ENCODE data around the gene HMX3. TPM values are rescaled to one million over a fixed set of nuclear protein-coding genes. Genes with fewer than 3 reads are reported as not detected.

Gene HMX3
- total and polyA plus RNA-seq, 2 of the 13 experiments (the other 11 are each of a cell fraction or from before 2014, with no cell fraction given) = not detected

GRCh38 chr10:123149568-123150270 lies 13.9 kb downstream of the HMX3 start (continued):
- TF ChIP-seq ZNF800 (CRISPR knock-in tag; IDR thresholded peaks at IDR 0.05) (peak; percentile 77; the same call in 1 of the 2 replicates), ZNF879 (CRISPR knock-in tag; IDR thresholded peaks at IDR 0.05) (no peak), ZNF703 (CRISPR knock-in tag; IDR thresholded peaks at IDR 0.05; ENCODE audit: borderline replicate concordance) (no peak)

DNA sequence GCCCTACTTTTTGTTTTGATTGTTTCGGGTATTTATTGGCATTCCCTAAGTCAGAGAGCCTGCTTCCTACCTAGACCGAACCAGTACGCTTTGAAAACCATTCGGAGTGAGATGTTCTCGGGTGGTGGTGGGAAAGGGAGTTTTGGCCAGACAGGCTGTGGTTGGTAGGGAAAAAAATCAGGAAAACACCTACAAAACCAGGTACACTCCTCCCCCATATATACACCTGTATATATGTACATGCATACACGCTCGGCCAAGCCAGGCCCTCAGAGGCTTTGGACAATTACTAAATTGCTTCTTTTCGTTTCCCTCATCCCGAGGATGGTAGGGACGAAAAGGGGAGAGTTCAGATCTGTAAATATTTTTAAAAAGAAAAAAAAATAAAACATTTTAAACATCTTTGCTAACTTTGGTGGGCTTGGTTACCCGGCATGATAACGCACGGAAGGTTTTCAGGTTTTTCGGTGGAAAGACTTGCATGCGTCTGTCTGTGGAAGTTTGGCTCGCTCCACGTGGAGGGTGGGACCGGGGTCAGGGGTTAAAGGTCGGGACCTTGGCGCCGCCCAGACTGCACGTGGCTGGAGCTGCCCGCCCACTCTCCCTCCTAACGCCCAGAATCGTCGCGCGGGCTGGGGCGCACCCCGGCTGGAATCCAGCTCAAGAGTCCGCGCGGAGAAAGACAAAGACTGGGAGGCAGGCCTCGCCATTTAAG lies 14.7 kb downstream of the HMX3 start:
- H3K27me3 ChIP-seq (ENCODE audit: control insufficient read depth in 1 of 2, insufficient read depth in 2 of 2, low read length in 2 of 2) = peaks cover 21 to 79% of the 10 kb centered on the region in 2 experiments
- H3K4me1 ChIP-seq (ENCODE audit: insufficient read depth, low read length) = peaks cover 36% of the 10 kb centered on the region
- H3K36me3 ChIP-seq (replicated peaks in 1 of 2; ENCODE audit: control insufficient read depth in 1 of 2, insufficient read depth in 2 of 2, low read length in 2 of 2) = no peaks in the 10 kb centered on the region
- no peak overlapping the region for H3K9ac ChIP-seq (ENCODE audit: insufficient read depth, low read depth, low read length)
- no peak overlapping the region for H2AFZ ChIP-seq (ENCODE audit: low read length)
- H3K9me3 ChIP-seq (ENCODE audit: low read length) = no peaks in the 10 kb centered on the region
- ATAC-seq (no peak), FAIRE-seq (no peak), DNase-seq (ENCODE audit: low spot score) (no peak)
- peak overlapping the region; percentile 63 for H3K4me2 ChIP-seq (ENCODE audit: low read depth, low read length)
- in situ Hi-C loops (cut with HindIII; ENCODE audit: extremely low pct_ligation_motif_present, low pct_unique_long_range_greater_than_20kb) (no loop called here), intact Hi-C loops (cut with micrococcal nuclease; ENCODE audit: unreplicated experiment) (loop anchor here (10.0 kb wide), 1 partner anchor 54 kb away; no protein-coding TSS in a partner anchor)
- no peak overlapping the region for H3K27ac ChIP-seq (ENCODE audit: extremely low read length, insufficient read depth, low read length)
- BruUV-seq (replicated peaks) = no TSS peak
- 0 out of 2 replicates have a peak, but pooled peaks cover 2% of the 10 kb centered on the region for H4K20me1 ChIP-seq (ENCODE audit: insufficient read depth, low read length)
- peak overlapping the region in 1 of 3 experiments; percentile 48; a peak in 1 of 6 replicates for H3K4me3 ChIP-seq (replicated peaks in 1 of 3; ENCODE audit: insufficient read depth in 1 of 3, low read depth in 2 of 3, low read length in 3 of 3)
- CTCF ChIA-PET (ENCODE audit: low intra/inter-chr PET ratio, low total read pairs) = no interaction called here
- WGBS (ENCODE audit: low lambda C conversion rate) = 60% methylated on average over 18 of the region's 34 CpGs
- POLR2A ChIA-PET = interaction anchor here (1.2 kb wide), 1 partner anchor 11 kb away, joined by 6 read pairs; no protein-coding TSS in a partner anchor
- H3K79me2 ChIP-seq (ENCODE audit: insufficient read depth, low read length) = peaks cover 10% of the 10 kb centered on the region
- no peak for TF ChIP-seq BATF2 (CRISPR knock-in tag; IDR thresholded peaks at IDR 0.05)
- TF ChIP-seq, protein P1, sequence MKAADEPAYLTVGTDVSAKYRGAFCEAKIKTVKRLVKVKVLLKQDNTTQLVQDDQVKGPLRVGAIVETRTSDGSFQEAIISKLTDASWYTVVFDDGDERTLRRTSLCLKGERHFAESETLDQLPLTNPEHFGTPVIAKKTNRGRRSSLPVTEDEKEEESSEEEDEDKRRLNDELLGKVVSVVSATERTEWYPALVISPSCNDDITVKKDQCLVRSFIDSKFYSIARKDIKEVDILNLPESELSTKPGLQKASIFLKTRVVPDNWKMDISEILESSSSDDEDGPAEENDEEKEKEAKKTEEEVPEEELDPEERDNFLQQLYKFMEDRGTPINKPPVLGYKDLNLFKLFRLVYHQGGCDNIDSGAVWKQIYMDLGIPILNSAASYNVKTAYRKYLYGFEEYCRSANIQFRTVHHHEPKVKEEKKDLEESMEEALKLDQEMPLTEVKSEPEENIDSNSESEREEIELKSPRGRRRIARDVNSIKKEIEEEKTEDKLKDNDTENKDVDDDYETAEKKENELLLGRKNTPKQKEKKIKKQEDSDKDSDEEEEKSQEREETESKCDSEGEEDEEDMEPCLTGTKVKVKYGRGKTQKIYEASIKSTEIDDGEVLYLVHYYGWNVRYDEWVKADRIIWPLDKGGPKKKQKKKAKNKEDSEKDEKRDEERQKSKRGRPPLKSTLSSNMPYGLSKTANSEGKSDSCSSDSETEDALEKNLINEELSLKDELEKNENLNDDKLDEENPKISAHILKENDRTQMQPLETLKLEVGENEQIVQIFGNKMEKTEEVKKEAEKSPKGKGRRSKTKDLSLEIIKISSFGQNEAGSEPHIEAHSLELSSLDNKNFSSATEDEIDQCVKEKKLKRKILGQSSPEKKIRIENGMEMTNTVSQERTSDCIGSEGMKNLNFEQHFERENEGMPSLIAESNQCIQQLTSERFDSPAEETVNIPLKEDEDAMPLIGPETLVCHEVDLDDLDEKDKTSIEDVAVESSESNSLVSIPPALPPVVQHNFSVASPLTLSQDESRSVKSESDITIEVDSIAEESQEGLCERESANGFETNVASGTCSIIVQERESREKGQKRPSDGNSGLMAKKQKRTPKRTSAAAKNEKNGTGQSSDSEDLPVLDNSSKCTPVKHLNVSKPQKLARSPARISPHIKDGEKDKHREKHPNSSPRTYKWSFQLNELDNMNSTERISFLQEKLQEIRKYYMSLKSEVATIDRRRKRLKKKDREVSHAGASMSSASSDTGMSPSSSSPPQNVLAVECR (CRISPR knock-in tag; IDR thresholded peaks at IDR 0.05; ENCODE audit: borderline replicate concordance) = no peak
- no peak for TF ChIP-seq ATF5 (CRISPR knock-in tag; IDR thresholded peaks at IDR 0.05; ENCODE audit: low read depth)
- TF ChIP-seq MXD3 (CRISPR knock-in tag; IDR thresholded peaks at IDR 0.05) = no peak
- TF ChIP-seq NR2F6 (IDR thresholded peaks at IDR 0.05) = peak; percentile 37; the same call in 1 of the 2 replicates
- no peak for TF ChIP-seq NR2F6 (CRISPR knock-in tag; IDR thresholded peaks at IDR 0.05)
- peak; percentile 68; the same call in 1 of the 2 replicates for TF ChIP-seq NR2C2 (CRISPR knock-in tag; IDR thresholded peaks at IDR 0.05; ENCODE audit: borderline replicate concordance)
- no peak for TF ChIP-seq KDM5B (CRISPR knock-in tag; IDR thresholded peaks at IDR 0.05; ENCODE audit: borderline replicate concordance)
- TF ChIP-seq EHMT2 (IDR thresholded peaks at IDR 0.05; ENCODE audit: borderline replicate concordance, low read depth, low read length) = no peak
